ENCODE measurements around the gene MICU2. TPM values are rescaled to one million over a fixed set of nuclear protein-coding genes. Genes with fewer than 3 reads are reported as not detected.

The MICU2 gene
- total and polyA plus RNA-seq, 10 of the 15 experiments (the other 5 are each of a cell fraction or from before 2014, with no cell fraction given), result 17.7 to 56.6 (median 43.8) TPM

DNA sequence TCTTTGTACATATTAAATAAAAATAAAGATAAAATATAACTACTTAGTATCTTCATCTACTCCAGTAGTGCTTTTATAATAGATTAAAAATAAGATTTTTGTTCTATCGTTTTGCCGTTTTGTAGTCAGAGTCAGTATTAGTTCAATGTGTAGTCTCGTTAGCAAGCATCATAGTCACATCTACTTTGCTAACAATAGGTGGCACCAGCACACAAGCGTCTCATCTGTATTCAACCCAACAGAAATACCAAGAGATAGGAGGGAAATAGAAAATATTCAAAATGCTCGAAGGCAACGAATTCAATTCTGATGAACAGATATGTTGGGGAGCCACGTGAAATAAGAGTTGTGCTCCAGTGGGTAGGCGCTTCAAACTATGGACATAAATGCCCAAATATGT lies 21.4 kb upstream of the MICU2 start (continued):
- TF ChIP-seq BCL3 (IDR thresholded peaks at IDR 0.05; ENCODE audit: borderline replicate concordance, insufficient read depth, low read depth, low read length, poor library complexity, severe bottlenecking) (no peak), GATAD2B (conservative IDR thresholded peaks at IDR 0.05; ENCODE audit: low read depth) (no peak), PAX8 (IDR thresholded peaks at IDR 0.05) (no peak), PML (IDR thresholded peaks at IDR 0.05; ENCODE audit: low read length) (no peak), MYB (IDR thresholded peaks at IDR 0.05; ENCODE audit: borderline replicate concordance, low read depth, low read length) (no peak), TAF1 (IDR thresholded peaks at IDR 0.05; ENCODE audit: borderline replicate concordance, low read depth, low read length) (no peak), SPI1 (IDR thresholded peaks at IDR 0.05; ENCODE audit: borderline replicate concordance, insufficient read depth, low read depth, low read length) (no peak)
- TF ChIP-seq, protein P1, sequence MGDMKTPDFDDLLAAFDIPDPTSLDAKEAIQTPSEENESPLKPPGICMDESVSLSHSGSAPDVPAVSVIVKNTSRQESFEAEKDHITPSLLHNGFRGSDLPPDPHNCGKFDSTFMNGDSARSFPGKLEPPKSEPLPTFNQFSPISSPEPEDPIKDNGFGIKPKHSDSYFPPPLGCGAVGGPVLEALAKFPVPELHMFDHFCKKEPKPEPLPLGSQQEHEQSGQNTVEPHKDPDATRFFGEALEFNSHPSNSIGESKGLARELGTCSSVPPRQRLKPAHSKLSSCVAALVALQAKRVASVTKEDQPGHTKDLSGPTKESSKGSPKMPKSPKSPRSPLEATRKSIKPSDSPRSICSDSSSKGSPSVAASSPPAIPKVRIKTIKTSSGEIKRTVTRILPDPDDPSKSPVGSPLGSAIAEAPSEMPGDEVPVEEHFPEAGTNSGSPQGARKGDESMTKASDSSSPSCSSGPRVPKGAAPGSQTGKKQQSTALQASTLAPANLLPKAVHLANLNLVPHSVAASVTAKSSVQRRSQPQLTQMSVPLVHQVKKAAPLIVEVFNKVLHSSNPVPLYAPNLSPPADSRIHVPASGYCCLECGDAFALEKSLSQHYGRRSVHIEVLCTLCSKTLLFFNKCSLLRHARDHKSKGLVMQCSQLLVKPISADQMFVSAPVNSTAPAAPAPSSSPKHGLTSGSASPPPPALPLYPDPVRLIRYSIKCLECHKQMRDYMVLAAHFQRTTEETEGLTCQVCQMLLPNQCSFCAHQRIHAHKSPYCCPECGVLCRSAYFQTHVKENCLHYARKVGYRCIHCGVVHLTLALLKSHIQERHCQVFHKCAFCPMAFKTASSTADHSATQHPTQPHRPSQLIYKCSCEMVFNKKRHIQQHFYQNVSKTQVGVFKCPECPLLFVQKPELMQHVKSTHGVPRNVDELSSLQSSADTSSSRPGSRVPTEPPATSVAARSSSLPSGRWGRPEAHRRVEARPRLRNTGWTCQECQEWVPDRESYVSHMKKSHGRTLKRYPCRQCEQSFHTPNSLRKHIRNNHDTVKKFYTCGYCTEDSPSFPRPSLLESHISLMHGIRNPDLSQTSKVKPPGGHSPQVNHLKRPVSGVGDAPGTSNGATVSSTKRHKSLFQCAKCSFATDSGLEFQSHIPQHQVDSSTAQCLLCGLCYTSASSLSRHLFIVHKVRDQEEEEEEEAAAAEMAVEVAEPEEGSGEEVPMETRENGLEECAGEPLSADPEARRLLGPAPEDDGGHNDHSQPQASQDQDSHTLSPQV (IDR thresholded peaks at IDR 0.05), result no peak
- TF ChIP-seq, protein P2, sequence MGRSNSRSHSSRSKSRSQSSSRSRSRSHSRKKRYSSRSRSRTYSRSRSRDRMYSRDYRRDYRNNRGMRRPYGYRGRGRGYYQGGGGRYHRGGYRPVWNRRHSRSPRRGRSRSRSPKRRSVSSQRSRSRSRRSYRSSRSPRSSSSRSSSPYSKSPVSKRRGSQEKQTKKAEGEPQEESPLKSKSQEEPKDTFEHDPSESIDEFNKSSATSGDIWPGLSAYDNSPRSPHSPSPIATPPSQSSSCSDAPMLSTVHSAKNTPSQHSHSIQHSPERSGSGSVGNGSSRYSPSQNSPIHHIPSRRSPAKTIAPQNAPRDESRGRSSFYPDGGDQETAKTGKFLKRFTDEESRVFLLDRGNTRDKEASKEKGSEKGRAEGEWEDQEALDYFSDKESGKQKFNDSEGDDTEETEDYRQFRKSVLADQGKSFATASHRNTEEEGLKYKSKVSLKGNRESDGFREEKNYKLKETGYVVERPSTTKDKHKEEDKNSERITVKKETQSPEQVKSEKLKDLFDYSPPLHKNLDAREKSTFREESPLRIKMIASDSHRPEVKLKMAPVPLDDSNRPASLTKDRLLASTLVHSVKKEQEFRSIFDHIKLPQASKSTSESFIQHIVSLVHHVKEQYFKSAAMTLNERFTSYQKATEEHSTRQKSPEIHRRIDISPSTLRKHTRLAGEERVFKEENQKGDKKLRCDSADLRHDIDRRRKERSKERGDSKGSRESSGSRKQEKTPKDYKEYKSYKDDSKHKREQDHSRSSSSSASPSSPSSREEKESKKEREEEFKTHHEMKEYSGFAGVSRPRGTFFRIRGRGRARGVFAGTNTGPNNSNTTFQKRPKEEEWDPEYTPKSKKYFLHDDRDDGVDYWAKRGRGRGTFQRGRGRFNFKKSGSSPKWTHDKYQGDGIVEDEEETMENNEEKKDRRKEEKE (IDR thresholded peaks at IDR 0.05), result no peak

Data from GM12878 (cell line).